ENCODE results near the gene PNPLA5.

PNPLA5 gene

DNA sequence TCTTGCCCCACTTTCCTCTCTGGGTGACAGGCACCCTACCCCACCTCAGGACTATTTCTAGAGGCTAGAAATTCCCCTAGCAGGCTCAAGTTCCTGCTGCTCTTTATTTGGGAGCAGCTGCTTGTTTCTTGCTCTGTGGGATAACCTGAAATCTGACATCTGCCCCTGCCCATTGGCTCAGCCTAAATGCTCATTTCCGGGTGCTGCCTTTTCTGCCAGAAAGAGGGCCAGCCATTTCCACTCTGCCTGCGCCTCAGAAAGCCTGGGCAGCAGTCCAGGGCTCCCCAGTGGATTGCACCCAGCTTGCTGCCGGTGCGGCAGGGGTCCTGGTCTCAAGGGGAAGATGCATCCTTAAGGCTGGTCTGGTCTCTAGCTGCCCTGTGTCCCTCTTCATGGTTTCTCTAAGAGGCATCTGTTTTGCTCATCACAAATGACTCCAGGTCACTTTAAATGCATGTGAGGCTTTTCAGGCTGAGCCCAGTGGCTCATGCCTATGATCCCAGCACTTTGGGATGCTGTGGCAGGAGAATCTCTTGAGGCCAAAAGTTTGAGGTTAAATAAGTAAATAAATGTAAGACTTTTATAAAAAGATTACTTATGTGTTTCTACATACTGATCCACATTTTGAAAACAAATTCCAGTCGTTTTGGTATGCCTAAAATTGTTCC is 10.3 kb upstream of the PNPLA5 start:
- no peak for DNase-seq

DNA sequence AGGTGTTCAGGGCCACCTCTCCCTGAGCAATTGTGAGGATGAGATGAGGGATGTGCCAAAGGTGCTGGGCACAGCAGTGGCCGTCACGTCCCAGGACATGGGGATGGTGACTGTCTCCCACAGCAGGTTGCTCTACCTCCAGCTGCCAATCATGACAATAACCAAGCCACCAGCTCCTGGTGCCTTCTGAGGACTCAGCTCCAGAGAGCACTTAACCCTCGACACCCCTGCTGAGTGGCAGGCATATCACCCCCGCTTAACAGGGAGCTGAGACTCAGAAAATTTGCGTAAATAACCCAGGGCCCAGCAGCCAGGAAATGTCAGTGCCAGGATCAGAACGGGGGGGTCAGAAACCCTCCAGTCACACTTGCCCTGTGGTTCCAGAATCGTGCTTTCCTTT is 8.4 kb upstream of the PNPLA5 start:
- DNase-seq = no peak

DNA sequence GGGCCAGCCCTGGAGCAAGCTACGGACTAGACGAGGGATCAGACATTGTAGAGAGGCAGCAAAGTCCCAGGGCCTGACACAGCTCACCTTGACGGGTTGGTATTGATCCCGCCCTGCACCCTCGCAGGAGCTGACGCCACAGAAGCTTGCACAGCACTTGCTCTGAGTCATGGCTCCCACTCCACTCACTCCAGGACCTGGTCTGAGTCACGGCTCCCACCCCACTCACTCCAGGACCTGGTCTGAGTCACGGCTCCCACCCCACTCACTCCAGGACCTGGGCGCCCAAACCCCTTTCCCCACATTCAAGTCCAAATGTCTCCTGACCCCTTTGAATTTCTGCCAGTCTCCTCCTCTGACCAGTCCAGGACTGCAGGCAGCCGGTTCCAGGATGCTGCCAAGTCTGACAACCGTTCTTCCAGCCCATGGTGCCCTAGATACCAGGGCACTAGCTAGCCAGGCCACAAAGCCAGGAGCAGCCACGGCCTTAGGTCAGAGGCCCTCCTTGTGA is 6.0 kb upstream of the PNPLA5 start:
- DNase-seq = no peak

DNA sequence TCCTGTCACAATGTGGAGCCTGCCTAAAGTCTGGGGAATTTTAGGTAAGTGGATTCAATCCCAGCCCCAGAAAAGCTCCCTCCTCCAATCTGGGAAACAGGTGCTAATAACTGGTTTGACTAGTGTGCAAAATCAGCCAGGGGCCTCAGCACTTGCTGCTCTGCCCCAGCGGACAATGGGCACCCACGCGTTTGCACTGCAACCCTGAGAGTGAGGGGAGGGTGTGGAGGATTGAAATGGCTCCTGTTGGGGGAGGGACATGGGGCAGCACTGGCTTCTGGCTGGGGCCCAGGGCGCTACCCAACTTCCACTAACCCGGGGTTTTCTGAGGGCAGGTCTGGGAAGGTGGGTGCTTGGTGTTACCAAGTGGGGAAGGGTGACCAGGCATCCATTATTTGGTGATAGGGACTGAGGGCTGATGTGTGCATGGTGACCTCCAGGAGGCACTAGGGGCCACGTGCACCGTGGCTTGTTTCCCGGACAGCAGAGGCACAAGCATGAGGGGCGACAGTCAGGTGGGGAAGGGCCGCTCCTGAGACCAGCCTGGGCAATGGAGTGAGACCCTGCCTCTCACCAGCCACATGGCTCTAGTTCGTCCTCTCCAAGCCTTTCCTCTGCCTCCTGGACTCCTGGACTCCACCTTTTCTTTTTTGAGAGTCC is 4.3 kb upstream of the PNPLA5 start:
- no peak for DNase-seq

DNA sequence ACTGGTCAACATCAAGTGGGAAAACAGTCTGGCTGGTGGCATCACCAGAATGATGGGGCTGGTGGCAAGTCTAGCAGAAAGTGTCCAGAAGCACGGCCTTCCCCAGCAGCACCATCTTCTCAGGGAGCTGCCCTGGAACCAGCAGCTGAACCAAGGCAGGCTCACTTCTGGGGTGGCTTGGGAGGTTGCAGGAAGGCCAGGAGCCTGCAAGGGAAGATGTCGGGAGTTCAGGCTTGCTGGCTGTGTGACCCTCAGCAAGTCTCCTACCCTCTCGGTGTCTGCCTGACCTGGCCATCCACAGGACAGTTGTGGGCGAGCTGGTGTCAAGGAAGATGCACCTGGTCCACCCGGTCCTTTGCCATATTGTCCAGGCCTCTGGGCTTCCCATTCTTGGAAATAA is 2.3 kb upstream of the PNPLA5 start:
- DNase-seq = no peak

DNA sequence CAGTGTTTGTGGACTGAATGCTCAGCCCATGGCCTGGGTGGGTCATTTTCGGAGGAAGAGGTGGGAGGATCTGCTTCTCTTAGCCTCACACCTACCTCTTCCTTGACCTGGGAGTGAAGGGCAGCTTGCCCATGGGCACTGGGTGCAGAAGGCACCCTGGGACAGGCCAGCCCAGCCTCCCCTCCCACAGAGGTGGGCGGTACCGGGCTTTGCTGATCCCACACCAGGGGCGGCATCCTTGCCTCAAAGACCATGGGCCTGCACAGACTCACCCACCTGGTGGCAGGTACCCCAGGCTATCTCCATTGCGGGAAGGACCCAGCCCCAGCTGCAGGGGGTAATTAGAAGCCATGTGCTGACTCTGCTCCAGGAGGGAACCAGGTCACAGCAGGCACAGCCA is 1.5 kb upstream of the PNPLA5 start:
- no peak for DNase-seq

DNA sequence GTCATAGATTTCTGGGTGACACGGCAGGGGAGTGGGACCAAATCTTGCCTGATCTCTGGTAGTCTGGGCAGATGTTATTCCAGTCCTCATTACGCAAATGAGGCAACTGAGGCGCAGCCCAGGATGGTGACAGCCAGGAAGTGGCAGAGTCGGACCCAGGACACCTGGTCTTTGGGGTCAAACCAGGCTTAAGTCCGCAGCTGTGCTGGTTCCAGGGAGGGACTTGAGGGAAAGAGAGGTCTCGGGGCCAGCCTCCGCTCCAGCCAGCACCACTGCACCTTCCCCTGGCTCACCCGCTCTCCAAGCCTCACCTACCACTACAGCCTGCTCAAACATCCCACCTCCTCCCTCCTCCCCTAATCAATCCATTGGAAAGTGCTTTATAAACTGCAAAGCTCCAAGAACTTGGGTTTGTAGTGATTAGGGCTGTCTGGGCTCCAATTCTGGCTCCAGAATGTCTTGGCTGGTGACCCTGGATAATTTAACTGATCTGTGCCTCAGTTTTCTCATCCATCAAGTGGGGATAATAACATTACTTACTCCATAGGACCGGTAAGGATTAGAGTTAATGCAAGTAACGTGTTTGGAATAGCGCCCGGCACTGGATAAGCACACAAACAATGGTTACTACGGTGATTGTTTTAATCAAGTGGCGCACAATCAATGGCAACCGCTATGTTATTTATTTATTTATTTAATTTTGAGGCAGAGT is 526 bp upstream of the PNPLA5 start:
- no peak for DNase-seq

DNA sequence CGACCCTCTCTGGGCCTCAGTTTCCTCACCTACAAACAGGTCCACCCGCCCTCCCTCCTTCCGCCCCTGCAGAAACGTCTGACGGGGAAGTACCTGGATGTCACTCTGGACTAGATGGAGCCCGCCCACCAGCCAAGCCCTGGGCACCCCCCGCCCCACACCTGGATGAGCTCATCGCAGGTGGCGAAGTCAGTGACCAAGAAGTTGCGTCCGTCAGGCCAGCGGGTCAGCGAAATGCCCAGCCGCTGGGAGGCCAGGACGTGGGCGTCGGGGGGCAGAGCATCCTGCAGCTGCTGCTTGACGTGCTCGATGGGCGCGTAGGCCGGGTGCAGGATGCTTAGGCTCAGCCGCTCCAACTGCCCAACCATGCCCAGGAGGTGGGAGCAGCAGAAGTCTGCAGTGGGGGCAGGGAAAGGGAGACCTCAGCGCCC is 897 bp downstream of the PNPLA5 start:
- no peak for DNase-seq

DNA sequence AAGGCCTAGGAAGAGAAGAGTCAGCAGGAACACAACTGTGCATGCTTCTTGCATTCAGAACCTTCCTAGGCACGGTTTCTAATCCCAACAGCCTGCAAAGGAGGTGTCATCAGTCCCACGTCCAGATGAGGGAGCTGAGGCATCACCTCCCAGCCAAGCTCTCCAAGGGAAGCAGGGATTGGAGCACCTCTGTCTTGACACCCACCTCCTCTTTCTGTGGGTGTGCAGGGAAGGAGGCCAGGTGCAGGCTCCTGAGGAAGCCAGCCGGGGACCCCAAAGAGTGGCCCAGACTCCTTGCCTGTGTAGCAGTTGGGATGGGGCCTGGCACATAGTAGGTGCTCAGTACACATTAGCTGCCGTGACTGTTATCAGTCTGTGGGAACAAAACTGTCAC is 2.0 kb downstream of the PNPLA5 start:
- DNase-seq = no peak

DNA sequence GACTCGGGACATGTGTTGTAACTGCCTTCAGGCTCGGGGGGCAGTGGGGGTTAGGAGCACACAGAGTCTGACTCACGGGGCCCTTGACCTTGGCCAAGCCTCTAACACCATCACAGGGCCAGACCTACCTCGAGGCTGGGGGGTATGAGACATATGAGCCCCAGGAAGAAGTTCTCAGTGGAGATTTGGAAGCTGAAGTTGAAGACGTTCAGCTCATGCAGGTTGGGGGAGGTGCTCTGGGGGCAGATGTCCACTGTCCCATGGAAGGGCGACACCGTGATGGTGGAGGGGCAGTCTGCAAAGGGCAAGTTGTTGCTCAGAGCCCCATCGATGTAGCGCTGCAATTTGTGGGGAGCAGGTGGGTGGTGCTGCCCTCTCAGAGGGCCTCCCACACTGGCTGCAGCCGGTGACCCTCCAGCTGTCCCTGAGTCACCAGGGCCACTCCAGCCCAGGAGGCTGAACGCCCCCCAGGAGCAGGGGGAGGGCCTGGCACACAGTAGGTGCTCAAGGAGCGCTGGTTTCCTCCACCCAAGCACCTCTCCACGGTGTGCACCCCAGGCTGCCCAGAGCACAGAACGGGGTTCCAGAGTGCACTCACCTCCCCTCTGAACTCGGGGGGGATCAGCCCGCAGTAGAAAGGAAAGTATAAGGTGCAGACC is 2.5 kb downstream of the PNPLA5 start:
- no peak for DNase-seq

DNA sequence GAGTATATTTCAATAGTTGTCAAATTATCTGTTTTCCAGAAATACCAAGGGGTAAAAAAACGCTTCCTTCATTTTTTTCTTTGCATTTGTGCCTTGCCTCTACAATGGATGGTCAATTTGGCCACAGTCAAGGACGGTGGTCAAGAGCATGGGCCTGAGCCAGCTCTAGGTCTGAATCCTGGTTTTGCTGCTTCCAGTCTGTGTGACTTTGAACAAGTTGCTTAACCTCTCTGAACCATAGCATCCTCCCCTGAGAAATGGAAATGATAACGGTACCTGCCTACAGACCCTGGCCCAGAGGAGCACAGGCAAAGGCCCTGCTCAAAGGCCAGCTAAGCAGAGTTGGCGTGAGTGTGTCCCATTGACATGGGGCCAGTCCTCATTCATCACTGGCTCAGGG is 3.1 kb downstream of the PNPLA5 start:
- DNase-seq = no peak

DNA sequence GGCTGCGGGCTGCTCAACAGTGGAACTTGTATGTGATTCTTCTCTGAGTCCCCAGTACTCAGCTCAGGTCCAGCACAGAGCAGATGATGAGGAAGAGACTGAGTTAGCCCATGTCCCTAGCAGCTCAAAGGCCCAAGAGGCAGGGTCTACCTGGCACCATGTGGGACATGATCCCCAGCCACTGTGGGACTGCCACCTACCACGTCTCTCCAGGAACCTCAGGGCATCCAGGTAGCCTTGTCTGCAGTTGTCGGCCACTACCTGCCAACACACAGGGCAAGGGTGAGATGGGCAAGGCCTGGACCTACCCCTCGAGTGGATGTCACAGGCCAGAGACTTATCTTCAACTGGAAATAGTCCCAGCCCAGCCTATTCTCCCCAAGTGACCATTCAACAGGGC is 4.4 kb downstream of the PNPLA5 start:
- DNase-seq = no peak

DNA sequence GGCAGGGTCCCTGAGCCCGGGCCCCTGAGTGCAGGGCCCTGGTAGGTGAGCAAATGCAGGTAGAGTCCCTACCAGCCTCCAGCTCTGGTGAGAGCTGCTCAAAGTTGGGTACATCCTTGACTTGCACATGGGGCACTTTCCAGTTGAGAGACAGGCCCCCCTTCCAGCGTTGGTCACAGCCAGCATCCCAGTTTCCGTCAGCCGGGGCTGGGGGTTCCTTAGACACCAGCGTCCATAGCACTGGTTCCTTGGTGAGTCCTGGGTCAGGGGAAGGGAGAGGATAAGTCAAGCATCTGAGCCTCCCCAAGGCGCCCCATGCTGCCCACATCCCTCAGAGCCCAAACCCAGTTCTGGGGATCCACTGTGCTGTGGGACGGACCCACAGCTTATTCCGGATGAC is 5.6 kb downstream of the PNPLA5 start:
- DNase-seq = no peak

DNA sequence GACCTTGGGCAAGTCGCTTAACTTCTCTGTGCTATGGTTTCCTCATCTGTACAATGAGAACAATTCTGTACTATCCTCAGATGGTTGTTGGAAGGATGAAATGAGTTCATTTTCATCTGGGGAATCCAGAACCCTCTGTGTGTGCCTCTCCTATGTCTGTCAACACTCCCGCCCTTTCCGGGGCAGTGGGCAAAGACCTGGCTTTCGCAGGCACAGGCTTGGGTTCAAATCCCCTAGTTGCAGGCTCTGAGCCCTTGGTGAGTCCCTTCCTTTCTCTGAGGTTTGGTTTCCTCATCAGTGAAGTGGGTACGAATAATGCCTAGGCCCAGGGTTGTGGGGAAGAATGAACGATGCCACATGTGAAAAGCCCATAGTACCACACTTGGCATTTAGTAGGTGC is 6.0 kb downstream of the PNPLA5 start:
- no peak for DNase-seq

DNA sequence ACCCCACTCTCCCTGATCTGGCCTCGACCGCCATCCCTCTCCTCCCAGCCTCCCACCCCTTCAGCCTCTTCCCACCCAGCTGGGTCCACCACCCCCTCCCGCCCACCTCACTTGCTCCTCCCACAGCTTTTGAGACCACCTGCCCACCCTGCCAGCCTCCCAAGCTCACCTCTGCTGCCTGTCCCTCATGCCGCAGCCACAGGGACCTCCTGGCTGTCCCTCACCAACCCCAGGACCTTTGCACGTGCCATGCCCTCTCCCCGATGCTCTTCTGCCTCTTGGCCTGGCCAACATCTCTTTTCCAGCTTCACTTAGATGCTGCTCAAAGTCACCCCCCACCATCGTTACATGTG is 6.5 kb downstream of the PNPLA5 start:
- DNase-seq = no peak

DNA sequence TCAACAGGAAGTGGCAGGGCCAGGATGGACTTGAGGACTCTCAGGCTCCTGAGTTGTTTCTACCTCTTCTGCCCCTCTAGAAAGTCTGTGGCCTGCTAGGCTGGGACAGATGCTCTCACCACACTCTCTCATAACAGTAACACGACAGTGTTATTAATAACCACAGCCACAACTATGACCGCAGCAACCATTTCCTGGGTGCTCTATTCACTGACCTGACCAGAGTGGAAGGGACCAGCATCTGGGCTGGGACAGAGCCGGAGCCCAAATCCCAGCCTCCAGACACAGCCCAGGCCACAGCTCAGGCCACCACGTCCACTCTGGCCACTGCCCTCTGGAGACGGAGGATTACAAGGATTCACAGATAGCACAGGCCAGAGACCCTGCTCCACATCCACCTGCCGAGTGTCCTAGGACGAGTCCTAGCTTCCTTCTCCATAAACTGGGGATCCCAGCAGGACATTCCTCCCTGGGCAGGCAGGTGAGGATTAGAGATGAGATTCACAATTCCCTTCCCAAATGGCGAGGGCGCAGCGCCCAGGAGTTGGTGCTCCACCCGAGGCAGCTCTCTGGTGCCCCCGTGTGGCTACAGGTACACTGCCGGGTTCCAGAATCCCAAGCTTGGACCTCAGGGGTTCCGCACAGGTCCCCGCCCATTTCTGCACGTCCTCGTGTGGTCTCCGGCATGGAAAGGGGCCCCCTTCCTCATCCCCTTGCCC is 7.1 kb downstream of the PNPLA5 start:
- no peak for DNase-seq

DNA sequence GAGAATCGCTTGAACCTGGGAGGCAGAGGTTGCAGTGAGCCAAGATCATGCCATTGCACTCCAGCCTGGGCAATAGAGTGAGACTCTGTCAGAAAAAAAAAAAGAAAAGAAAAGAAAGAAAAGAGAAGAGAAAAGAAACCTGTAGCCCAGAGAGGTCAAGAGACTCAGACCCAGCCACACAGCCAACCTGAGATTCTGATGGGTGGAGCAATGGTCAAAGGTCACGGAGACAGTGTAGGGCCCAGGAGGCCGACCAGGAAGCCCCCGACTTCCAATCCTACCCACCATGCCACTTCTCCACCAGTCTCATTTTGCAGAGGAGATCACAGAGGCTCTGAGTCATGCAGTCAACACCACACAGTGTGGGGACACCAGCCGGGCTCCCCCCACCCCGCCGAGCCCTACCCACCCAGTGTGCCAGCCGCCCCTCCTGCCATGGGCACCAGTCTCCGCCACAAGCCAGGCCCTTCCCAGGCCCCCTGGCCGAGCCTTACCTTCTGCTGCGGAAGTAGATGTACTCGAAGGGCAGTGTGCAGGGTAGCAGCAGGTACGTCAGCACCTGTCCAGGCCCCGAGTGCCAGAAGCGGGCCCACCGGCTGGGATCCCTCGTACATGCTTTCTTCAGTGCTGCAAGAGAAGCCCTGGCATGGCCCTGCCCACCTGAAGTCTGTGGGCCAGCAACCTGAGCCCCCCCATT is 7.9 kb downstream of the PNPLA5 start:
- DNase-seq = no peak

DNA sequence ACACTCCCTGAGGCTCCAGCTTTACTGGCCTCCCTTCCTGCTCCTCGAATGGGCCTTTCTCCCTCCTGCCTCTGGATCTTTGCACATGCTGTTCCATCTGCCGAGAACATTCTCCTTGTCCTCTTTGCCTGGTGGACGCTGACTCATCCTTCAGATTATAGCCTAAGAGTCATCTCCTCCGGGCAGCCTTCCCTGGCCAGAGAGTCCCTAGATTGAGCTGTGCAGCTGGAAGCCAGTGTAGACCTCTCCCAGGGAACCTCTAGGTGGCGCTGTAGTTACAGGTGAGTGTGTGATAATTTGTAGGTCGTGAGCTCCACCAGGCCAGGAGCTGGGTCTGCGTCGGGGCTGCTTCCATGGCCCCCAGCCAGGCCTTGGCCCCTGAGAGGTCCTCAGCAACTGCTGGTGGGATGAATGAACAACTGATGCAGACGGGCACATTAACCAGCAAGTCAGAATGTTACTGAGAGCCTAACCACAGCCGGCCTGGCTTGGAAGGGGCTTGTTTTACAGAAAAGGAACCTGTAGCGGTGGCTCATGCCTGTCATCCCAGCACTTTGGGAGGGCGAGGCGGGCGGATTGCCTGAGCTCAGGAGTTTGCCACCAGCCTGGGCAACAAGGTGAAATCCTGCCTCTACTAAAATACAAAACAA is 8.7 kb downstream of the PNPLA5 start:
- peak; percentile 28 for DNase-seq

DNA sequence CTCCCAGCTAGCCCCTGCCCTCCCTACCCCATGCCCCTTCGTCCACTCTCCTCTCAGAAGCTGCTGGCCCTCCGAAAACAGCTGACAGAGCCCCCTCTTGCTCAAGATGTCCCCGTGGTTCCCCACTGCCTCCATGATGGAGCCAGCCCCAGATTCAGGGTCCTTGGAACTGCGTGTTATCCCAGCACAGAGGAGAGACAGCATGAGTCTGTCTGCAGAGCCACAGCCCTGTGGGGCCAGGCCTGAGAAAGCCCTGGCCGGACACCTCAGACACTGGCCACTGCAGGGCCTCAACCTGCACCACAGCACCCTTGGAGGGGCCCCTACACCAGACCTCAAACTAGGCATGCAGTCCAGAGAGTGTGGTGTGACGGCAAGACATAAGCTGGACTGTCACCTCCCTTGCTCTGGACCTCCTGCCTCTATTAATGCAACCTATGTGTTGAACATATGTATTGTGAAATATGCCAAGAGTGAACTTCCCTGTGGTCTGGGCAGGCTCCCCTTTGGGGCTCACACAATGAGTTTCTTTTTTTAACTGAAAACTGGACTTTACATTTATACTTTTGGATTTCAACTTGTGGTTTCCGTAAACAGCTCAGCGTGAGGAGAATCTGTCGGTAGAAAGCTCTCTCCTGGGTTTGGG is 9.6 kb downstream of the PNPLA5 start:
- no peak for DNase-seq

DNA sequence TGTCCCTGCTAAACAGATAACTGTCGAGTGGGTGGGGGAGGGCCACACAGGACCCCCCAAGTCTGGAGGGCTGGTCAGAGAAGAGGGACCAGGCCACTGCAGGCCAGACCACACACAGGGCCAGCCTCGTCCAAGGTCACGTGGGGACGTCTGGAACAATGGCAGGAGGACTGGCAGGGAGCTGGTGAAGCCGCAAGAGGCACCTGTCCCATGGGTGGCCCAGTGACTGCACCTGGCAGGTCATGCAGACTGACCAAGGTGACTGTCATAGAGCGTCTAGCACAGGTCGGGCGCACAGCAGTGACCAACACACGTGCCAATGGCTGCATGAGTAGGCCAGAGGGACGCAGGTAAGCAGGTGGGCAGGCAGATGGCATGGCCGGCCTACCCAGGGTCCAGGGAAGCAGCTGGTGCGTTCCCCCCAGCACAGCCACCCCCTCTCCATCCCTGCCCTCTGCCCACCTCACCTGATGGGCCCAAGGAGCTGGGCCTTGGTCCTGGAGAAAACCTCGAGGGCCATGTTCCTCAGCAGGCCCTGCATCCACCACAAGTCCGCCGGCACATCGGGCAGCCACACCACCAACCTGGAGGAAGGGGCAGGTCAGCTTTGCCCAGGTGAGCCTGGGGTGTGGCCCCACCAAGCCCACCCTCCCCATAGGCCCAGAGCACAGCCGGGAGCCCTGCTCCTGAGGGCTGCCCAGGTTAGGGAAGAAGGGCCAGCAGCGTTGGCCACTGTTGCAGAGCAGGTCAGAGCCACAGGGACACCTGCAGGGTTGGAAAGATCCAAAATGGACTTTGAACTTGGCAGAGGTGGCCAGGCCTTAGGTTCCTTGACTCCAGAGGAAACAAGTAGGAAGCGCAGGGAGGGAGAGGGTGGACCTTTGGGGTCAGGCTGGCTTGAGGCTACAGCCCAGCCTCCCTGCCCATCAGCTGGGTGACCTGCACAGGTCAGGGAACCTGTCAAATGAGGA is 10.4 kb downstream of the PNPLA5 start:
- no peak for DNase-seq
